Esophagus muscularis mucosa (tissue), 4 donors: ENCODE measurements around the gene TTC34.

Source experiments
- EP300 ChIP-seq: sonication (generic); formaldehyde crosslinking; IDR thresholded peaks from one replicate; pipeline ENCODE4 v1.6.1; 2017; ENCODE audit warnings: antibody characterized with exemption
- POLR2A ChIP-seq: fragments of 450-650 bp; IDR thresholded peaks from one replicate; pipeline ENCODE4 v1.6.1; 2017; ENCODE audit warnings: antibody characterized with exemption, moderate library complexity, mild to moderate bottlenecking, low read depth
- TF ChIP-seq, protein P1 (sequence below), 3 experiments: fragments of 200-600 bp in 2 of 3; fragments of 450-650 bp in 1 of 3; sonication (generic) in 2 of 3; IDR thresholded peaks; one replicate each; pipeline ENCODE4 v1.5.1; 2017 to 2019; ENCODE audit warnings: antibody characterized with exemption in 3 of 3, mild to moderate bottlenecking in 2 of 3, moderate library complexity in 1 of 3

DNA sequence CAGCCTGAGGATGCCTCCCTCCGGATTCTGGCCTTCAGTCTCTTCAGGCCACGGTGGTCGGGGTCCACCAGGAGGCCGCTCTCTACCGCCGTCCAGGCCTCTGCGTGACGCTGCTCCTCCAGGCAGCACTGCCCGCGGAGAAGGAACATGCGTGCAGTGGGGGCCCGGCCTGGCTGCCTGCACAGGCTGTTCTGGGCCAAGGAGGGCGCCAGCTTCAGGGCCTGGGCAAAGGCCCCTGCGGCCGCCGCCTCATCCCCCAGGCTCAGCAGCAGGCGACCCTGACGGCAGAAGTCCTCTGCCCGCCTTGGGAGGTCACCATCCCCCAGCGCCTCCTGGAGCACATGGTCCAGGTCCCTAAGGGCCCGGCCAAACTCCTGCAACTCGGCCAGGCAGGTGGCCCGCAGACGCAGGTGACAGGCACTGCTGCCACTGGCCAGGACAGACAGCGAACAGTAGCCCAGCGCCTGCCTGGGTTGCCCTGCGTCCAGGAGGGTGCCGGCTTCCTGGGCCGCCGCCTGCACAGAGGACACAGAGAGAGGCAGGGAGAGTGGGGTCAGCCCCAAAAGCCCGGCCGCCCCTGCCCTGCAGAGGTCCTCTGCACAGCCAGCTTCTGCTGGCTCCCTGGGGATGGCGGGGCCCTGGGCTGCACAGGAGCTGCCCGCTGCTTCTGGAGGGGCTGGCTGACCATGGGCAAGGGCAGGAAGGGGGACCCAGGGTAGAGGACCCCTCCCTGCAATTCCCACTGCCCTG, 159.9 kb downstream of the TTC34 start:
- no peak for TF ChIP-seq EP300
- TF ChIP-seq, protein P1, sequence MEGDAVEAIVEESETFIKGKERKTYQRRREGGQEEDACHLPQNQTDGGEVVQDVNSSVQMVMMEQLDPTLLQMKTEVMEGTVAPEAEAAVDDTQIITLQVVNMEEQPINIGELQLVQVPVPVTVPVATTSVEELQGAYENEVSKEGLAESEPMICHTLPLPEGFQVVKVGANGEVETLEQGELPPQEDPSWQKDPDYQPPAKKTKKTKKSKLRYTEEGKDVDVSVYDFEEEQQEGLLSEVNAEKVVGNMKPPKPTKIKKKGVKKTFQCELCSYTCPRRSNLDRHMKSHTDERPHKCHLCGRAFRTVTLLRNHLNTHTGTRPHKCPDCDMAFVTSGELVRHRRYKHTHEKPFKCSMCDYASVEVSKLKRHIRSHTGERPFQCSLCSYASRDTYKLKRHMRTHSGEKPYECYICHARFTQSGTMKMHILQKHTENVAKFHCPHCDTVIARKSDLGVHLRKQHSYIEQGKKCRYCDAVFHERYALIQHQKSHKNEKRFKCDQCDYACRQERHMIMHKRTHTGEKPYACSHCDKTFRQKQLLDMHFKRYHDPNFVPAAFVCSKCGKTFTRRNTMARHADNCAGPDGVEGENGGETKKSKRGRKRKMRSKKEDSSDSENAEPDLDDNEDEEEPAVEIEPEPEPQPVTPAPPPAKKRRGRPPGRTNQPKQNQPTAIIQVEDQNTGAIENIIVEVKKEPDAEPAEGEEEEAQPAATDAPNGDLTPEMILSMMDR (IDR thresholded peaks at IDR 0.05) = no peak
- TF ChIP-seq POLR2A = no peak
